Hepatocyte (in vitro differentiated cells): ENCODE results near the gene MYH6. TPM values are rescaled to one million over a fixed set of nuclear protein-coding genes. Genes with fewer than 3 reads are reported as not detected.
"Not testable (repeated sequence)": the region's sequence is repeated elsewhere in the genome, so short reads cannot be mapped to it uniquely, and the experiment has no call there.

Source experiments
- DNase-seq: peaks from one replicate; pipeline ENCODE4 v3.0.0-alpha.2; 2016; ENCODE audit warnings: low spot score
- H2AFZ ChIP-seq: fragments of 200-600 bp; sonication (generic); 2 replicates; pipeline ENCODE4 v1.6.0; 2016; ENCODE audit warnings: antibody characterized with exemption, mild to moderate bottlenecking
- H3K27ac ChIP-seq: fragments of 200-600 bp; sonication (generic); 2 replicates; pipeline ENCODE4 v1.5.1; 2016; ENCODE audit warnings: mild to moderate bottlenecking
- H3K27me3 ChIP-seq: fragments of 200-600 bp; sonication (generic); 2 replicates; pipeline ENCODE4 v1.6.1; 2016
- H3K36me3 ChIP-seq: fragments of 200-600 bp; sonication (generic); replicated peaks from 2 replicates; pipeline ENCODE4 v1.5.1; 2016; ENCODE audit warnings: low read depth; ENCODE audit not compliant: insufficient read depth
- H3K4me1 ChIP-seq: fragments of 200-600 bp; sonication (generic); 2 replicates; pipeline ENCODE4 v1.5.1; 2016; ENCODE audit warnings: mild to moderate bottlenecking, moderate library complexity; ENCODE audit not compliant: insufficient read depth
- H3K4me2 ChIP-seq: fragments of 200-600 bp; sonication (generic); 2 replicates; pipeline ENCODE4 v1.6.0; 2016
- H3K4me3 ChIP-seq: fragments of 200-600 bp; sonication (generic); 2 replicates; pipeline ENCODE4 v1.5.1; 2016; ENCODE audit warnings: mild to moderate bottlenecking
- H3K79me2 ChIP-seq: fragments of 200-600 bp; sonication (generic); 2 replicates; pipeline ENCODE4 v1.6.0; 2017; ENCODE audit warnings: mild to moderate bottlenecking
- H3K9me2 ChIP-seq: fragments of 200-600 bp; sonication (generic); replicated peaks from 2 replicates; pipeline ENCODE4 v1.6.0; 2017; ENCODE audit warnings: mild to moderate bottlenecking; ENCODE audit not compliant: insufficient read depth
- H3K9me3 ChIP-seq: fragments of 200-600 bp; sonication (generic); 2 replicates; pipeline ENCODE4 v1.5.1; 2016; ENCODE audit warnings: low read depth, mild to moderate bottlenecking
- H4K20me1 ChIP-seq: fragments of 200-600 bp; sonication (generic); 2 replicates; pipeline ENCODE4 v1.6.0; 2016; ENCODE audit warnings: mild to moderate bottlenecking; ENCODE audit not compliant: insufficient read depth, poor library complexity, severe bottlenecking
- CTCF ChIP-seq: fragments of 200-600 bp; sonication (generic); IDR thresholded peaks from 2 replicates; pipeline ENCODE4 v1.5.1; 2016; ENCODE audit warnings: antibody characterized with exemption, mild to moderate bottlenecking; ENCODE audit not compliant: poor library complexity
- EZH2 ChIP-seq: fragments of 200-600 bp; sonication (generic); IDR thresholded peaks from 2 replicates; pipeline ENCODE4 v1.6.1; 2016; ENCODE audit warnings: antibody characterized with exemption, mild to moderate bottlenecking, borderline replicate concordance
- EZH2phosphoT487 ChIP-seq: fragments of 200-600 bp; sonication (generic); IDR thresholded peaks from one replicate; pipeline ENCODE4 v1.6.1; 2018; ENCODE audit warnings: antibody characterized with exemption, mild to moderate bottlenecking, low read depth, moderate library complexity; ENCODE audit not compliant: unreplicated experiment, severe bottlenecking
- WGBS: methylation state at CpG from one replicate; pipeline ENCODE4 v1.1.6; 2016; ENCODE audit warnings: low lambda C conversion rate; ENCODE audit errors: missing lambda C conversion rate; 5-methylcytosine and 5-hydroxymethylcytosine counted together
- polyA plus RNA-seq: library from polyadenylated mRNA; unstranded; fragments of >200 nt; fragmentation: Nextera tagmentation; extraction: Ambion mirVana; gene quantifications from 2 replicates; pipeline ENCODE4 v1.2.1, GENCODE V29; 2016
- total RNA-seq: library from RNA; depleted of rRNA; stranded (reverse); fragments of >200 nt; gene quantifications from 2 replicates; pipeline ENCODE4 v1.2.3, GENCODE V29; 2014

MYH6 gene
- total and polyA plus RNA-seq, 2 experiments from 2014 or later = 0.97 TPM; not detected in 1

GRCh38 chr14:23402296-23403138 lies 5.6 kb downstream of the MYH6 start:
- WGBS = 61% methylated on average over 22 of the region's 25 CpGs
- TF ChIP-seq EZH2 = no peak
- no peak for TF ChIP-seq CTCF
- TF ChIP-seq EZH2phosphoT487 = no peak
- Histone ChIP-seq H3K27me3 (no peaks in the 10 kb centered on the region), H3K9me2 (no peaks in the 10 kb centered on the region), H3K79me2 (no peaks in the 10 kb centered on the region), H2AFZ (no peak overlapping the region), H3K36me3 (no peaks in the 10 kb centered on the region), H3K4me2 (no peak overlapping the region), H3K4me1 (no peaks in the 10 kb centered on the region), H3K27ac (no peak overlapping the region), H4K20me1 (no peaks in the 10 kb centered on the region), H3K4me3 (no peak overlapping the region), H3K9me3 (no peaks in the 10 kb centered on the region)
- peak; percentile 26 for DNase-seq

DNA sequence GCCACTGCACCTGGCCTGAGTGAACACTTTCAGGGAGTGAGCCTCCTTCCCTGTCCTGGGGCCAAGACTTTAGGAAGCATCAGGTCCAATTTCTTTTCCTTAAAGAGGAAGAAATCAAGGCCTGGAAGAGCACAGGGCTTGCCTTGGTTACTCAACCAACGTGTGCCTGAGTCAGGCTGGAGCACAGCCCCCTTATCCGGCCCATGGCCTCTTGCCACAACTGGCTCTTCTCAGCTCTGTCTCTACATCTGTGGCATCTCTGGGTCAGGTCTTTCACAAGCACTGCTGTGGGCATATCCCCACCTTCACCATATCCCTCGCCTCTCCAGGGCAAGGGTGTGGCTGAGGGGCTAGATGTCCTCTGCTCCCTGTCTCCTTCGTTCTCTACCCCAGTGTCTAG lies 6.8 kb downstream of the MYH6 start:
- Histone ChIP-seq H3K27ac (no peak overlapping the region), H3K4me2 (no peak overlapping the region), H3K9me3 (no peaks in the 10 kb centered on the region), H3K4me1 (no peaks in the 10 kb centered on the region), H2AFZ (no peak overlapping the region), H3K4me3 (no peak overlapping the region), H4K20me1 (no peaks in the 10 kb centered on the region), H3K9me2 (no peaks in the 10 kb centered on the region), H3K36me3 (no peaks in the 10 kb centered on the region), H3K27me3 (no peaks in the 10 kb centered on the region), H3K79me2 (no peaks in the 10 kb centered on the region)
- no peak for TF ChIP-seq EZH2
- TF ChIP-seq CTCF = no peak
- no peak for TF ChIP-seq EZH2phosphoT487
- no peak for DNase-seq
- 93% methylated on average over 4 of the region's 4 CpGs for WGBS

GRCh38 chr14:23400496-23401149 lies 7.5 kb downstream of the MYH6 start:
- not testable (repeated sequence) for H3K79me2 ChIP-seq
- WGBS = 94% methylated on average over 16 of the region's 16 CpGs

DNA sequence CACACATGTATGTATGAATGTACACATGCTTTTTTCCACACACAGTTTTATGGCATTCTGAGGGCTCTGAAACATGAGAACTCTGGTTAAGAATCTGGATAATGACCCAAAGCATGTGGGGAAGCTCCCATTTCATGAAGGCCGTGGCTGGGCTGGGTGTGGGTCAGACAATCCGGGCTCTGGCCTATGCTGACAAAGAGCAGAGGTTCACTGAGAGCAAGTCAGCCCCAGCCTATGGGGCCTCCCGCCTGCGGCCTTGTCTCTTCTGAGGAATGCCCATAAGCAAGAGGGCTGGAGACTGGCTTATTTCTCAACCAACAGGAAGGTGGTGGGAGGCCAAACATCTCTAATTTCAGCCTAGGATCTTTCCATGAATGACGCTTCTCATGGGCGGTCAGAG lies 8.5 kb downstream of the MYH6 start:
- Histone ChIP-seq H2AFZ (no peak overlapping the region), H3K9me2 (no peaks in the 10 kb centered on the region), H3K4me2 (no peak overlapping the region), H3K27me3 (no peaks in the 10 kb centered on the region), H3K4me1 (no peaks in the 10 kb centered on the region), H3K9me3 (no peaks in the 10 kb centered on the region), H3K79me2 (no peaks in the 10 kb centered on the region), H4K20me1 (no peaks in the 10 kb centered on the region), H3K27ac (no peak overlapping the region), H3K36me3 (no peaks in the 10 kb centered on the region), H3K4me3 (no peak overlapping the region)
- no peak for TF ChIP-seq CTCF
- no peak for TF ChIP-seq EZH2
- no peak for TF ChIP-seq EZH2phosphoT487
- DNase-seq = peak; percentile 32
- 51% methylated on average over 6 of the region's 6 CpGs for WGBS

More at GRCh38 chr14:23400496-23401149, 7.5 kb downstream of the MYH6 start:
- not testable (repeated sequence) for H2AFZ ChIP-seq, DNase-seq, H3K4me2 ChIP-seq, H3K27me3 ChIP-seq, H3K36me3 ChIP-seq, H3K9me3 ChIP-seq, H4K20me1 ChIP-seq, H3K27ac ChIP-seq, H3K4me3 ChIP-seq, H3K4me1 ChIP-seq, H3K9me2 ChIP-seq
